Bone marrow (tissue), 2 donors: ENCODE results near the gene TEDC2.

ENCODE experiments used
- DNase-seq, 2 donors: peaks; one replicate each; lab custom pipeline; 2025; lab: John Stamatoyannopoulos, UW

The TEDC2 gene

DNA sequence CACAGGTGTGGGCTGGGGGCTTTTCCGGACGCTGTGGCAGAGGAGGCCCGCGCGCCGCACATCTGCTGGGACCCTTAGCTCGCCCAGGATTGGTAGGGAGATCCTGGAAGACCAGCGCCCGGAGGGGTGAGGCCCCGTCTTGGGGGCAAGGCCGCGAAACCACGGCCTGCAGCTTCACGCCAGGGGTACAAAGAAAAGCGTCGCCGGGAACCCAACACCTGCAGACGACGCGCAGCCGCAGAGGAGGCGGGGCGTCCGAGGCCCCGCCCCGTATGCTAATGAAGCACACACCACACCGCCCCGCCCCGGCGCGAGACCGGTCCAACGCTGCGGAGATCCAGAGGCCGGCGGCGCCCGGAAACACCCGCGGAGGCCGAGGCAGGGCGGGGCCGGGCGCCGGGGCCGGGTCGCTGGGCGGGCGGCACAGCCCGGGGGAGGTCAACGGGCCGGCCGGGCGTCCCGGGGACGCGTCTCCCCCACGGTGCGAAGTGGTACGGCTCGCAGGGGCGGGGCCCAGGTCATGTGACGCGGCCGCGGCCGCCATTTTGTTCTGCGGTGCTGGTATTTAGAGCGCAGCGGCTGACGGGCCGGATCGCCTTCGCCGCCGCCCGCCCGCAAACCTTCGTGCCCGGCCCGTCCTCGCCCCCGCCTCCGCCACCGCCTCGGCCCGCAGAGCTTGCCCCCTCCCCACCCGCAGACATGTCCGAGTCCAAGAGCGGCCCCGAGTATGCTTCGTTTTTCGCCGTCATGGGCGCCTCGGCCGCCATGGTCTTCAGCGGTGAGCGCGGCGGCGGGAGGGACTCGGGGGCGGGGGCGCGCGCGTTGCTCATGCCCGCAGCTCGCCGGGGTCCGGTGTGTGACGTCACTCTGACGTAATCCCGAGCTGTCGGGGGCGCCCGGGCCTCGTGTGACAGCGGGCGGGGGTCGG is 53.8 kb downstream of the TEDC2 start, which contains the start of gene ATP6V0C:
Gene ATP6V0C, plus strand, starts transcription at position 548 of the 928 bp plus-strand sequence. Its CDS starts 152 bp downstream, at position 700.
- DNase-seq = peak; percentile 61 to 88
